Measurements from ENCODE around the gene DCUN1D3. TPM values are rescaled to one million over a fixed set of nuclear protein-coding genes. Genes with fewer than 3 reads are reported as not detected.

The DCUN1D3 gene
- total RNA-seq, 1 donor from 2014 or later, result 4.1 TPM

DNA sequence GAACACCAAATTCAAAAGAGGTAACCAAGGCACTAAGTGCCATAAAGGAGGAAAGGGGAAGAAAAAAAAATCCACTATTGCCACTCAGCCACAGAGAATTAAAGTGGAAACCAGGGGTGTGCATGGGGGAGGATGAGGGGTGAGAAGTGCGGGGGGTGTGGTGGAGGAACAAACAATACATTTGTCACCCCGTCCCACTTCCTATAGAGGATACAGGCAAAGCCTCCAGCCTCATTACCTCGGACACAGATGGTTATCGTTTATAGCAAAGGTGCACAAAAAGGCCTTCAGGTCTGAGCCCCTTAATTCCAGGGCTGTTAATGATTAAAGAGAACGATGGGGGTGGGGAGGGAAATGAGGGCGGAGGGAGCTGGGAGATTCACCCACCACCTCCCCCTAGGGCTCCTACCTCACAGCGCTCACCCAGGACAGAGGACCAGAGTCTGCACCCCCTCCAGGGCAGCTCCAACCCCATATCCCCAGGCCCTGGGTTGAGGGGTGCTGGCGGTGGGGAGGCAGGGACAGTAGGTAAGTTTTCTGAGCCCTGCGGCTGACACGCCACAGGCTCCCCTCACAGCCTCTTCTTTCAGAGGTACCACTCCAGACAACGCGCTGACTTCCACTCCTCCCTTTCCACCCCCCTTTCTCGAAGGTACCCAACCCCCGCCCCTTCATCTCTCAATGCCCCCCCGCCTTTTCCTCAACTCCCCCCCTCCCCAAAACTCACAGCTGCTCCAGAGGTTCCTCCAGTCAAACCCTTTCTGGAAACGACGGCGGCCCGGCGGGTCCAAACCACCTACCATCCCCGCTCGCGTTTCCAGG is 470 bp downstream of the DCUN1D3 start:
- Mint-ChIP-seq H3K4me3 (peak overlapping the region; percentile 91), H3K4me1 (peaks cover 54% of the 10 kb centered on the region), H3K9me3 (no peaks in the 10 kb centered on the region), H3K27me3 (no peaks in the 10 kb centered on the region), H3K27ac (peak overlapping the region; percentile 95), H3K36me3 (ENCODE audit: low read depth) (peaks cover 21% of the 10 kb centered on the region)
- DNase-seq (no peak), ATAC-seq (ENCODE audit: low read depth) (no peak)
- CTCF ChIA-PET, result interaction anchor here (1.0 kb wide), 1 partner anchor 24 kb away, joined by 3 read pairs; no protein-coding TSS in a partner anchor
- POLR2A ChIA-PET, result interaction anchor here (0.8 to 2.4 kb wide), 4 partner anchors 10 to 29 kb away, joined by 3 to 21 read pairs (median 4); no protein-coding TSS in a partner anchor
- intact Hi-C loops (cut with micrococcal nuclease), result loop anchor here (1.0 to 10.0 kb wide), 7 partner anchors 25 to 1291 kb away; partner anchors contain the start of genes ERI2, REXO5 and THUMPD1
- TF ChIP-seq, protein P1, sequence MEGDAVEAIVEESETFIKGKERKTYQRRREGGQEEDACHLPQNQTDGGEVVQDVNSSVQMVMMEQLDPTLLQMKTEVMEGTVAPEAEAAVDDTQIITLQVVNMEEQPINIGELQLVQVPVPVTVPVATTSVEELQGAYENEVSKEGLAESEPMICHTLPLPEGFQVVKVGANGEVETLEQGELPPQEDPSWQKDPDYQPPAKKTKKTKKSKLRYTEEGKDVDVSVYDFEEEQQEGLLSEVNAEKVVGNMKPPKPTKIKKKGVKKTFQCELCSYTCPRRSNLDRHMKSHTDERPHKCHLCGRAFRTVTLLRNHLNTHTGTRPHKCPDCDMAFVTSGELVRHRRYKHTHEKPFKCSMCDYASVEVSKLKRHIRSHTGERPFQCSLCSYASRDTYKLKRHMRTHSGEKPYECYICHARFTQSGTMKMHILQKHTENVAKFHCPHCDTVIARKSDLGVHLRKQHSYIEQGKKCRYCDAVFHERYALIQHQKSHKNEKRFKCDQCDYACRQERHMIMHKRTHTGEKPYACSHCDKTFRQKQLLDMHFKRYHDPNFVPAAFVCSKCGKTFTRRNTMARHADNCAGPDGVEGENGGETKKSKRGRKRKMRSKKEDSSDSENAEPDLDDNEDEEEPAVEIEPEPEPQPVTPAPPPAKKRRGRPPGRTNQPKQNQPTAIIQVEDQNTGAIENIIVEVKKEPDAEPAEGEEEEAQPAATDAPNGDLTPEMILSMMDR (IDR thresholded peaks at IDR 0.05), result no peak

DNA sequence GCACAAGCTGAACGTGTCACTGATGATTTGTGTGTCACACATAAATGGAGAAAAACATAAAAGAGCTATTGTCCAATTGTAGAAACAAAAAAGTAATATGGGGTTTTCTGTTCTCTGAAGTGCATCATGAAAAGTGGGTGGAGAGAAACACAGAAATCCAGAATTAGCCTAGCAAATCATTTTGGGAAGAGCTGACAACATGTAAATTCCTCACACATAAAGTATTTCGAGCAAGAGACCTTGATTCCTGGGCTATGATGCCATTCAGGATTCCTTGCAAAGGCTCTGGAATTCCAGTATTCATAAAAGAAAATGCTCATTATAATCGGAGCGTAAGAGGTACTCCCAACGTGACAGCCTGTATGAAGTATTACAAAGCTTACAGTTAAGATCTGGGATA is 1.1 kb downstream of the DCUN1D3 start:
- H3K27me3 Mint-ChIP-seq, result no peaks in the 10 kb centered on the region
- CTCF ChIA-PET, result no interaction called here

DNA sequence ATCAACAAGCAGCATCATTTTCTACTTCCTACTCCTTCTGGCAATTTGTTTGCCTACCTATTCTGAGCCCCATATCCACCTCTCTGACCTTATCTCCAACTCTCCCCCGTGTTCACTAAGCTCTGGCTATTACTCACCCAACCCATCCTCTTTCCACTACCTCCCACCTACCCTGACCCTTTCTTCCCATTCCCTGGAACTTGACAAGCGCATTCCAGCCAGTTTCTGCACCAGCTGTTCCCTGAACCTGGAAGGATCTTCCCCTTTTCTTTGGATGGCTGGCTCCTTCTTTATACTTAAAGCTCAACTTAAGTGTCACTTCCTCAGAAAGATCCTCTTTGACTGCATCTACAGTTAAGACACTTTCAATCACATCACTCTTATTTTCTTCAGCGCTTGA is 2.2 kb downstream of the DCUN1D3 start:
- ATAC-seq (ENCODE audit: low read depth) (no peak), DNase-seq (no peak)
- Mint-ChIP-seq H3K27me3 (no peaks in the 10 kb centered on the region), H3K27ac (no peak overlapping the region), H3K9me3 (no peaks in the 10 kb centered on the region), H3K36me3 (ENCODE audit: low read depth) (peaks cover 24% of the 10 kb centered on the region), H3K4me1 (peaks cover 36% of the 10 kb centered on the region), H3K4me3 (no peak overlapping the region)
- TF ChIP-seq, protein P1 (IDR thresholded peaks at IDR 0.05), result no peak
- POLR2A ChIA-PET, result no interaction called here
- CTCF ChIA-PET, result no interaction called here
- intact Hi-C loops (cut with micrococcal nuclease), result no loop called here

More for the DNA sequence above, 1.1 kb downstream of the DCUN1D3 start:
- POLR2A ChIA-PET, result interaction anchor here (2.4 kb wide), 1 partner anchor 25 kb away, joined by 21 read pairs; no protein-coding TSS in a partner anchor
- Mint-ChIP-seq H3K4me1 (peaks cover 48% of the 10 kb centered on the region), H3K9me3 (no peaks in the 10 kb centered on the region), H3K4me3 (peak overlapping the region; percentile 91), H3K36me3 (ENCODE audit: low read depth) (peaks cover 21% of the 10 kb centered on the region), H3K27ac (peak overlapping the region; percentile 95)
- intact Hi-C loops (cut with micrococcal nuclease), result no loop called here
- ATAC-seq (ENCODE audit: low read depth) (no peak), DNase-seq (no peak)
- TF ChIP-seq, protein P1 (IDR thresholded peaks at IDR 0.05), result no peak

DNA sequence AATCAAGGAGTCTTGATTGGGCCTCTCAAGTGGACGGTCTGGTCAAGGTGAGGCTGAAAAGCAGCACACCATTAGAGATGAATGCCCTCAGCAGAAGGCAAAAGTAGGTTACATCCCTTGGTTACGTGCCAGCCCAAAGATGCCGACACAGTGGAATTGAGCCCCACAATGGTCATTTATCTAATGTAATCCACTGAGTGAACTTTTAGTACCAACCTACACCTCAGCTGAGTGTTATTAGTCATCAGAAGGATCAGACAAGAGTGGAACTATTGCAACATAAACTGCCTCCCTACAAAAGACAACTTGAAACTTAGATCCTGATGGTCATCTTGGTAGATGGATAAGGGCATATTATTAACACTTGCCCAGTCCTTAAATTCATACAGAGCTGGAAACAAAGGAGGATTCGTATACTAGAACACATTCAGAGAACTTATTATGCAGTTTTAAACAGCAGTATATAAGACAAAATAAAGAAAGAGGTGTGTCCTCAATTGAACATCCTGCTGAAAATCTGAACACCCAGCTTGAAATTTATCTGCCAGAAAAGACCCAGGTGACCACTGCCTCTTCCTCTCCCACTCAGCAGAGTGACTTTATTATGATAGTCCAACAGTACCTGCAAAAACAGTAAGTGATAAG is 2.8 kb downstream of the DCUN1D3 start:
- DNase-seq, result no peak
- Mint-ChIP-seq H3K27me3 (no peaks in the 10 kb centered on the region), H3K4me1 (peaks cover 31% of the 10 kb centered on the region), H3K9me3 (no peaks in the 10 kb centered on the region), H3K27ac (no peak overlapping the region), H3K36me3 (ENCODE audit: low read depth) (peaks cover 26% of the 10 kb centered on the region), H3K4me3 (no peak overlapping the region)
- intact Hi-C loops (cut with micrococcal nuclease), result no loop called here
- ChIA-PET POLR2A (no interaction called here), CTCF (no interaction called here)
- TF ChIP-seq, protein P1 (IDR thresholded peaks at IDR 0.05), result no peak
- ATAC-seq (ENCODE audit: low read depth), result no peak

DNA sequence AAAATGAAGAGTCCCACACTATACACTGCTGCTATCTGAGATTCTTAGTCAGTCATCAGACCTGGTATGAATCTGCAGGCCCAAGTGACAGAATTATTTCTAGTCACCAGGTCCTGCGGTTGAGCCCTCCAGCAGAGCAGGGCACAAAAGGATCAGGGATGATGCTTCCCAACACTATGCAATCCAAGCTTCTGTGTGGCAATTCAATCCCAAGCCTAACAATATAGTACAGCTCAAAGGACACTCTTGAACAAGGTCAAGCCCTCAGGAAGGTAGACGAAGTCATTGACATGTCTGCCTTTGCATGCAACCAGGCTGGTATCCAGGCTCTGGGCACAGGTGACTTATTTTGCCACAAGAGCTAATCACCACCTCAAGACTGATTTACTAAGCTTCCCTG is 5.8 kb downstream of the DCUN1D3 start:
- POLR2A ChIA-PET, result no interaction called here

More for the DNA sequence above, 5.8 kb downstream of the DCUN1D3 start:
- Mint-ChIP-seq H3K27me3 (no peaks in the 10 kb centered on the region), H3K4me3 (no peak overlapping the region), H3K36me3 (ENCODE audit: low read depth) (peaks cover 20% of the 10 kb centered on the region), H3K9me3 (no peaks in the 10 kb centered on the region), H3K4me1 (peaks cover 6% of the 10 kb centered on the region), H3K27ac (no peak overlapping the region)
- DNase-seq, result no peak
- intact Hi-C loops (cut with micrococcal nuclease), result no loop called here
- CTCF ChIA-PET, result no interaction called here
- TF ChIP-seq, protein P1 (IDR thresholded peaks at IDR 0.05), result no peak
- no peak for ATAC-seq (ENCODE audit: low read depth)

All from activated B cell treated with CpG ODN at 0.5 μM for 24 hours (primary cell).